Smooth muscle cell (in vitro differentiated cells): ENCODE measurements around the gene ALKBH8. TPM values are rescaled to one million over a fixed set of nuclear protein-coding genes. Genes with fewer than 3 reads are reported as not detected.
"Not testable (repeated sequence)": the region's sequence is repeated elsewhere in the genome, so short reads cannot be mapped to it uniquely, and the experiment has no call there.

ENCODE experiments used
- DNase-seq: peaks from one replicate; lab custom pipeline; 2025; ENCODE audit not compliant: unreplicated experiment; lab: John Stamatoyannopoulos, UW
- H2AFZ ChIP-seq: fragments of 200-600 bp; sonication (generic); 2 replicates; pipeline ENCODE4 v1.6.0; 2016; ENCODE audit warnings: antibody characterized with exemption, low read depth, mild to moderate bottlenecking
- H3F3A ChIP-seq: fragments of 200-600 bp; sonication (generic); 2 replicates; pipeline ENCODE4 v1.6.0; 2017; ENCODE audit warnings: antibody characterized with exemption, low read depth
- H3K27ac ChIP-seq: fragments of 200-600 bp; sonication (generic); 2 replicates; pipeline ENCODE4 v1.5.1; 2016; ENCODE audit warnings: low read depth, mild to moderate bottlenecking
- H3K27me3 ChIP-seq: fragments of 200-600 bp; sonication (generic); 2 replicates; pipeline ENCODE4 v1.6.1; 2016; ENCODE audit warnings: low read depth, mild to moderate bottlenecking
- H3K36me3 ChIP-seq: fragments of 200-600 bp; sonication (generic); 2 replicates; pipeline ENCODE4 v1.5.1; 2016; ENCODE audit warnings: low read depth
- H3K4me1 ChIP-seq: fragments of 200-600 bp; sonication (generic); 2 replicates; pipeline ENCODE4 v1.5.1; 2016; ENCODE audit warnings: low read depth
- H3K4me2 ChIP-seq: fragments of 200-600 bp; sonication (generic); 2 replicates; pipeline ENCODE4 v1.6.0; 2016; ENCODE audit warnings: mild to moderate bottlenecking
- H3K4me3 ChIP-seq: fragments of 200-600 bp; sonication (generic); 2 replicates; pipeline ENCODE4 v1.5.1; 2016; ENCODE audit warnings: mild to moderate bottlenecking
- H3K79me2 ChIP-seq: fragments of 200-600 bp; sonication (generic); 2 replicates; pipeline ENCODE4 v1.6.0; 2016; ENCODE audit warnings: low read depth, mild to moderate bottlenecking
- H3K9ac ChIP-seq: fragments of 200-600 bp; sonication (generic); 2 replicates; pipeline ENCODE4 v1.6.0; 2016; ENCODE audit warnings: low read depth
- H3K9me3 ChIP-seq: fragments of 200-600 bp; sonication (generic); replicated peaks from 2 replicates; pipeline ENCODE4 v1.5.1; 2016; ENCODE audit warnings: low read depth
- H4K20me1 ChIP-seq: fragments of 200-600 bp; sonication (generic); 2 replicates; pipeline ENCODE4 v1.6.0; 2016; ENCODE audit warnings: low read depth
- CTCF ChIP-seq: fragments of 200-600 bp; sonication (generic); IDR thresholded peaks from 2 replicates; pipeline ENCODE4 v1.5.1; 2017; ENCODE audit warnings: borderline replicate concordance, mild to moderate bottlenecking, antibody characterized with exemption; ENCODE audit not compliant: insufficient read depth, poor library complexity, severe bottlenecking
- WGBS: methylation state at CpG from one replicate; pipeline ENCODE4 v1.1.7; 2016; ENCODE audit warnings: low lambda C conversion rate; 5-methylcytosine and 5-hydroxymethylcytosine counted together
- polyA plus RNA-seq: library from polyadenylated mRNA; unstranded; fragments of >200 nt; fragmentation: Nextera tagmentation; extraction: Ambion mirVana; gene quantifications from 2 replicates; pipeline ENCODE4 v1.2.1, GENCODE V29; 2016
- total RNA-seq: library from RNA; depleted of rRNA; stranded (reverse); fragments of >200 nt; gene quantifications from 2 replicates; pipeline ENCODE4 v1.2.3, GENCODE V29; 2014

ALKBH8 gene
- total and polyA plus RNA-seq, 2 experiments from 2014 or later = 3.8 to 8.4 TPM

GRCh38 chr11:107501713-107502112 is 63.8 kb downstream of the ALKBH8 start:
- Histone ChIP-seq H3K4me1 (no peaks in the 10 kb centered on the region), H3K4me2 (no peak overlapping the region), H3K27ac (no peak overlapping the region), H3K36me3 (peaks cover 5% of the 10 kb centered on the region), H2AFZ (no peak overlapping the region), H3K79me2 (no peaks in the 10 kb centered on the region), H3F3A (no peaks in the 10 kb centered on the region), H3K9me3 (no peaks in the 10 kb centered on the region), H3K9ac (no peak overlapping the region), H3K27me3 (no peaks in the 10 kb centered on the region), H3K4me3 (no peak overlapping the region), H4K20me1 (no peaks in the 10 kb centered on the region)
- DNase-seq = no peak
- WGBS = 100% methylated on average over 1 of the region's 1 CpG
- TF ChIP-seq CTCF = no peak

- H3K79me2 ChIP-seq, H3K4me1 ChIP-seq, H3K4me3 ChIP-seq, H3K9ac ChIP-seq, H3K27me3 ChIP-seq, H4K20me1 ChIP-seq, H3K9me3 ChIP-seq, DNase-seq, H3K27ac ChIP-seq, H3K36me3 ChIP-seq, H2AFZ ChIP-seq, H3F3A ChIP-seq, H3K4me2 ChIP-seq: not testable (repeated sequence)
- 94% methylated on average over 7 of the region's 7 CpGs for WGBS
Observed at GRCh38 chr11:107497371-107497770, 68.2 kb downstream of the ALKBH8 start.

- H4K20me1 ChIP-seq = no peaks in the 10 kb centered on the region
- H3K27me3 ChIP-seq = no peaks in the 10 kb centered on the region
- no peaks in the 10 kb centered on the region for H3K9me3 ChIP-seq
- H3K4me2 ChIP-seq = no peak overlapping the region
- no peaks in the 10 kb centered on the region for H3K4me1 ChIP-seq
- H3K79me2 ChIP-seq = no peaks in the 10 kb centered on the region
- H2AFZ ChIP-seq = no peak overlapping the region
- no peak for DNase-seq
- H3F3A ChIP-seq = no peaks in the 10 kb centered on the region
- TF ChIP-seq CTCF = no peak
- WGBS = 86% methylated on average over 4 of the region's 4 CpGs
- H3K4me3 ChIP-seq = no peak overlapping the region
- H3K27ac ChIP-seq = no peak overlapping the region
- no peak overlapping the region for H3K9ac ChIP-seq
- no peaks in the 10 kb centered on the region for H3K36me3 ChIP-seq
Observed at GRCh38 chr11:107496011-107496410, 69.5 kb downstream of the ALKBH8 start.

GRCh38 chr11:107494055-107494454 is 71.5 kb downstream of the ALKBH8 start:
- no peaks in the 10 kb centered on the region for H3F3A ChIP-seq
- H3K36me3 ChIP-seq = no peaks in the 10 kb centered on the region
- no peaks in the 10 kb centered on the region for H3K79me2 ChIP-seq

More at GRCh38 chr11:107494055-107494454, 71.5 kb downstream of the ALKBH8 start:
- Histone ChIP-seq H2AFZ (no peak overlapping the region), H3K9me3 (no peaks in the 10 kb centered on the region), H3K4me3 (no peak overlapping the region), H4K20me1 (no peaks in the 10 kb centered on the region), H3K4me2 (no peak overlapping the region), H3K4me1 (no peaks in the 10 kb centered on the region), H3K27me3 (no peaks in the 10 kb centered on the region), H3K27ac (no peak overlapping the region), H3K9ac (no peak overlapping the region)
- WGBS = 81% methylated on average over 1 of the region's 1 CpG
- TF ChIP-seq CTCF = no peak
- DNase-seq = no peak
